ENCODE measurements around the gene DTNA.

Gene DTNA

GRCh38 chr18:34820360-34821065 is 110.4 kb downstream of the DTNA start:
- no peaks in the 10 kb centered on the region for H4K20me1 ChIP-seq
- H3K9ac ChIP-seq: no peak overlapping the region
- no peaks in the 10 kb centered on the region for H3K36me3 ChIP-seq
- no peaks in the 10 kb centered on the region for H3K27me3 ChIP-seq
- H3K4me2 ChIP-seq: no peak overlapping the region
- H3K4me1 ChIP-seq: peaks cover 10% of the 10 kb centered on the region
- no peak for TF ChIP-seq Cebpa-rat (IDR thresholded peaks at IDR 0.05)
- H3K27ac ChIP-seq: no peak overlapping the region
- no peaks in the 10 kb centered on the region for H3K9me3 ChIP-seq
- no peak overlapping the region for H3K4me3 ChIP-seq

GRCh38 chr18:34821669-34822210 is 111.6 kb downstream of the DTNA start:
- H4K20me1 ChIP-seq: no peaks in the 10 kb centered on the region
- H3K27ac ChIP-seq: no peak overlapping the region
- H3K4me2 ChIP-seq: peak overlapping the region; percentile 42
- no peaks in the 10 kb centered on the region for H3K9me3 ChIP-seq
- H3K4me3 ChIP-seq: no peak overlapping the region
- no peaks in the 10 kb centered on the region for H3K27me3 ChIP-seq
- no peaks in the 10 kb centered on the region for H3K36me3 ChIP-seq
- H3K4me1 ChIP-seq: peaks cover 10% of the 10 kb centered on the region
- TF ChIP-seq Cebpa-rat (IDR thresholded peaks at IDR 0.05): no peak
- H3K9ac ChIP-seq: no peak overlapping the region

GRCh38 chr18:34828093-34828492 is 118.0 kb downstream of the DTNA start:
- H3K4me3 ChIP-seq: no peak overlapping the region
- no peak overlapping the region for H3K27ac ChIP-seq
- no peak overlapping the region for H3K4me2 ChIP-seq
- no peaks in the 10 kb centered on the region for H3K4me1 ChIP-seq
- no peaks in the 10 kb centered on the region for H3K9me3 ChIP-seq
- H3K27me3 ChIP-seq: no peaks in the 10 kb centered on the region
- no peaks in the 10 kb centered on the region for H4K20me1 ChIP-seq
- TF ChIP-seq Cebpa-rat (IDR thresholded peaks at IDR 0.05): no peak
- H3K36me3 ChIP-seq: no peaks in the 10 kb centered on the region
- no peak overlapping the region for H3K9ac ChIP-seq

- no peak for TF ChIP-seq Cebpa-rat (IDR thresholded peaks at IDR 0.05)
- H3K4me3 ChIP-seq: no peak overlapping the region
- no peaks in the 10 kb centered on the region for H3K9me3 ChIP-seq
- H3K9ac ChIP-seq: no peak overlapping the region
- H3K4me2 ChIP-seq: 0 out of 2 replicates have a peak overlapping the region, but pooled peaks have one; percentile 11
- no peaks in the 10 kb centered on the region for H3K36me3 ChIP-seq
- H4K20me1 ChIP-seq: no peaks in the 10 kb centered on the region
- H3K4me1 ChIP-seq: peaks cover 7% of the 10 kb centered on the region; the same call in 1 of the 2 replicates
- H3K27ac ChIP-seq: no peak overlapping the region
- H3K27me3 ChIP-seq: no peaks in the 10 kb centered on the region
These were observed 124.8 kb downstream of the DTNA start for GRCh38 chr18:34834897-34835296.

- H4K20me1 ChIP-seq: no peaks in the 10 kb centered on the region
- H3K36me3 ChIP-seq: no peaks in the 10 kb centered on the region
- no peak for TF ChIP-seq Cebpa-rat (IDR thresholded peaks at IDR 0.05)
- no peak overlapping the region for H3K4me2 ChIP-seq
- no peak overlapping the region for H3K4me3 ChIP-seq
- H3K27ac ChIP-seq: no peak overlapping the region
- peaks cover 7% of the 10 kb centered on the region; the same call in 1 of the 2 replicates for H3K4me1 ChIP-seq
- H3K9ac ChIP-seq: no peak overlapping the region
- no peaks in the 10 kb centered on the region for H3K9me3 ChIP-seq
- H3K27me3 ChIP-seq: no peaks in the 10 kb centered on the region
These were observed 125.4 kb downstream of the DTNA start for GRCh38 chr18:34835466-34835865.

- no peaks in the 10 kb centered on the region for H4K20me1 ChIP-seq
- H3K4me2 ChIP-seq: no peak overlapping the region
- H3K9me3 ChIP-seq: no peaks in the 10 kb centered on the region
- no peak overlapping the region for H3K9ac ChIP-seq
- H3K27me3 ChIP-seq: no peaks in the 10 kb centered on the region
- H3K4me1 ChIP-seq: peaks cover 7% of the 10 kb centered on the region; the same call in 1 of the 2 replicates
- TF ChIP-seq Cebpa-rat (IDR thresholded peaks at IDR 0.05): no peak
- H3K4me3 ChIP-seq: no peak overlapping the region
- H3K36me3 ChIP-seq: no peaks in the 10 kb centered on the region
- H3K27ac ChIP-seq: no peak overlapping the region
These were observed 127.7 kb downstream of the DTNA start for GRCh38 chr18:34837769-34838272.

- Histone ChIP-seq H3K27ac (no peak overlapping the region), H3K4me2 (no peak overlapping the region)
These were observed 128.6 kb downstream of the DTNA start for GRCh38 chr18:34838669-34839068.

GRCh38 chr18:34840256-34840826 is 130.2 kb downstream of the DTNA start:
- Histone ChIP-seq H3K36me3 (no peaks in the 10 kb centered on the region), H3K9me3 (no peaks in the 10 kb centered on the region), H3K4me2 (no peak overlapping the region), H3K4me3 (no peak overlapping the region), H3K9ac (no peak overlapping the region), H3K27me3 (no peaks in the 10 kb centered on the region), H3K27ac (no peak overlapping the region), H4K20me1 (no peaks in the 10 kb centered on the region), H3K4me1 (no peaks in the 10 kb centered on the region)
- TF ChIP-seq Cebpa-rat (IDR thresholded peaks at IDR 0.05): no peak

More at GRCh38 chr18:34838669-34839068, 128.6 kb downstream of the DTNA start:
- Histone ChIP-seq H3K9me3 (no peaks in the 10 kb centered on the region), H3K4me1 (peaks cover 7% of the 10 kb centered on the region; the same call in 1 of the 2 replicates), H3K9ac (no peak overlapping the region), H4K20me1 (no peaks in the 10 kb centered on the region), H3K27me3 (no peaks in the 10 kb centered on the region), H3K36me3 (no peaks in the 10 kb centered on the region), H3K4me3 (no peak overlapping the region)
- no peak for TF ChIP-seq Cebpa-rat (IDR thresholded peaks at IDR 0.05)

- TF ChIP-seq Cebpa-rat (IDR thresholded peaks at IDR 0.05): no peak
- Histone ChIP-seq H3K4me2 (no peak overlapping the region), H3K27me3 (no peaks in the 10 kb centered on the region), H3K9ac (no peak overlapping the region), H3K4me3 (no peak overlapping the region), H3K36me3 (no peaks in the 10 kb centered on the region), H3K27ac (no peak overlapping the region), H4K20me1 (no peaks in the 10 kb centered on the region), H3K4me1 (no peaks in the 10 kb centered on the region), H3K9me3 (no peaks in the 10 kb centered on the region)
These were observed 131.8 kb downstream of the DTNA start for GRCh38 chr18:34841891-34842290.

GRCh38 chr18:34844072-34844471 is 134.0 kb downstream of the DTNA start:
- Histone ChIP-seq H4K20me1 (no peaks in the 10 kb centered on the region), H3K4me2 (no peak overlapping the region)

More at GRCh38 chr18:34844072-34844471, 134.0 kb downstream of the DTNA start:
- Histone ChIP-seq H3K9ac (no peak overlapping the region), H3K27me3 (no peaks in the 10 kb centered on the region), H3K36me3 (no peaks in the 10 kb centered on the region), H3K4me3 (no peak overlapping the region), H3K9me3 (no peaks in the 10 kb centered on the region), H3K27ac (no peak overlapping the region), H3K4me1 (no peaks in the 10 kb centered on the region)
- TF ChIP-seq Cebpa-rat (IDR thresholded peaks at IDR 0.05): no peak

Measured in BLaER1 (cell line).